WTC11 (cell line): ENCODE measurements around the gene SELPLG. TPM values are rescaled to one million over a fixed set of nuclear protein-coding genes. Genes with fewer than 3 reads are reported as not detected.

ENCODE experiments used
- ATAC-seq: fragments of 200-7000 bp; cut with Tn5 transposase; 2 replicates; pipeline ENCODE4 v1.10.0; 2021; ENCODE audit warnings: mild to moderate bottlenecking, moderate library complexity
- CTCF ChIA-PET: fragments of 300-600 bp; sonication (Branson Sonifier 250); formaldehyde crosslinking; loops from one replicate; lab custom pipeline; 2021; ENCODE audit warnings: antibody characterized with exemption; lab: Charles Lee
- POLR2A ChIA-PET: fragments of 350-600 bp; sonication (Branson Sonifier 250); formaldehyde crosslinking; loops from one replicate; lab custom pipeline; 2021; ENCODE audit warnings: antibody characterized with exemption; lab: Charles Lee
- DNase-seq: peaks from one replicate; pipeline ENCODE4 v3.0.0; 2021; ENCODE audit warnings: low spot score
- H3K27ac Mint-ChIP-seq: 2 replicates; pipeline ENCODE4 v1.8.0; 2021; ENCODE audit warnings: mixed read lengths
- H3K27me3 Mint-ChIP-seq: 2 replicates; pipeline ENCODE4 v1.8.0; 2021; ENCODE audit warnings: low read depth, mild to moderate bottlenecking, moderate library complexity, mixed read lengths
- H3K36me3 Mint-ChIP-seq: 2 replicates; pipeline ENCODE4 v1.8.0; 2021; ENCODE audit warnings: mixed read lengths
- H3K4me1 Mint-ChIP-seq: 2 replicates; pipeline ENCODE4 v1.8.0; 2022; ENCODE audit warnings: mixed read lengths
- H3K4me3 Mint-ChIP-seq: 2 replicates; pipeline ENCODE4 v1.8.0; 2021; ENCODE audit warnings: mild to moderate bottlenecking, moderate library complexity, mixed read lengths
- H3K9me3 Mint-ChIP-seq: 2 replicates; pipeline ENCODE4 v1.8.0; 2021; ENCODE audit warnings: mixed read lengths
- E2F4 ChIP-seq: sonication (generic); formaldehyde crosslinking; IDR thresholded peaks from 2 replicates; pipeline ENCODE4 v1.8.1; 2022; ENCODE audit warnings: low read depth, mild to moderate bottlenecking, moderate library complexity, missing genetic modification reagents, borderline replicate concordance
- E2F5 ChIP-seq: sonication (generic); formaldehyde crosslinking; IDR thresholded peaks from 2 replicates; pipeline ENCODE4 v1.8.1; 2022; ENCODE audit warnings: mild to moderate bottlenecking, moderate library complexity, missing genetic modification reagents
- EMX1 ChIP-seq: fragments of 250-450 bp; sonication (Bioruptor Pico); IDR thresholded peaks from 2 replicates; pipeline ENCODE4 v1.8.0; 2021; ENCODE audit warnings: mild to moderate bottlenecking
- ETV6 ChIP-seq: sonication (generic); formaldehyde crosslinking; IDR thresholded peaks from 2 replicates; pipeline ENCODE4 v1.8.1; 2022; ENCODE audit warnings: mild to moderate bottlenecking, missing genetic modification reagents
- HMGA2 ChIP-seq: fragments of 250-450 bp; sonication (Bioruptor Pico); IDR thresholded peaks from 2 replicates; pipeline ENCODE4 v1.4.0; 2021; ENCODE audit warnings: mild to moderate bottlenecking, moderate library complexity
- MLX ChIP-seq: sonication (generic); formaldehyde crosslinking; IDR thresholded peaks from 2 replicates; pipeline ENCODE4 v1.8.1; 2023; ENCODE audit warnings: mild to moderate bottlenecking, missing genetic modification reagents, moderate library complexity
- NFATC4 ChIP-seq: fragments of 250-450 bp; sonication (Bioruptor Pico); IDR thresholded peaks from 2 replicates; pipeline ENCODE4 v1.9.0; 2021; ENCODE audit warnings: mild to moderate bottlenecking
- NR3C1 ChIP-seq: sonication (generic); formaldehyde crosslinking; conservative IDR thresholded peaks from 2 replicates; pipeline ENCODE4 v1.8.1; 2023; ENCODE audit warnings: low read depth, mild to moderate bottlenecking, missing genetic modification reagents
- OVOL2 ChIP-seq: fragments of 250-450 bp; sonication (Bioruptor Pico); IDR thresholded peaks from 2 replicates; pipeline ENCODE4 v1.9.0; 2021; ENCODE audit warnings: mild to moderate bottlenecking, borderline replicate concordance
- PRDM15 ChIP-seq: sonication (generic); formaldehyde crosslinking; IDR thresholded peaks from 2 replicates; pipeline ENCODE4 v1.8.0; 2022; ENCODE audit warnings: missing genetic modification reagents
- RELA ChIP-seq: sonication (generic); formaldehyde crosslinking; IDR thresholded peaks from 2 replicates; pipeline ENCODE4 v1.8.1; 2022; ENCODE audit warnings: missing genetic modification reagents, mild to moderate bottlenecking, borderline replicate concordance
- SMAD4 ChIP-seq: sonication (generic); formaldehyde crosslinking; IDR thresholded peaks from 2 replicates; pipeline ENCODE4 v1.8.0; 2022; ENCODE audit warnings: mild to moderate bottlenecking, missing genetic modification reagents
- SOX15 ChIP-seq: fragments of 250-450 bp; sonication (Bioruptor Pico); IDR thresholded peaks from 2 replicates; pipeline ENCODE4 v1.9.0; 2021; ENCODE audit warnings: mild to moderate bottlenecking
- TEAD1 ChIP-seq: sonication (generic); formaldehyde crosslinking; IDR thresholded peaks from 2 replicates; pipeline ENCODE4 v1.8.0; 2022; ENCODE audit warnings: mild to moderate bottlenecking, missing genetic modification reagents
- USF2 ChIP-seq: sonication (generic); formaldehyde crosslinking; IDR thresholded peaks from 2 replicates; pipeline ENCODE4 v1.8.1; 2023; ENCODE audit warnings: mild to moderate bottlenecking, missing genetic modification reagents, moderate library complexity
- ZBTB43 ChIP-seq: sonication (generic); formaldehyde crosslinking; IDR thresholded peaks from 2 replicates; pipeline ENCODE4 v1.8.1; 2023; ENCODE audit warnings: mild to moderate bottlenecking, missing genetic modification reagents
- ZNF121 ChIP-seq: sonication (generic); formaldehyde crosslinking; IDR thresholded peaks from 2 replicates; pipeline ENCODE4 v1.8.0; 2023; ENCODE audit warnings: missing genetic modification reagents
- ZNF281 ChIP-seq: sonication (generic); formaldehyde crosslinking; IDR thresholded peaks from 2 replicates; pipeline ENCODE4 v1.8.0; 2023; ENCODE audit warnings: mild to moderate bottlenecking, missing genetic modification reagents
- ZNF425 ChIP-seq: fragments of 250-450 bp; sonication (Bioruptor Pico); conservative IDR thresholded peaks from 2 replicates; pipeline ENCODE4 v1.9.0; 2021; ENCODE audit warnings: mild to moderate bottlenecking
- total RNA-seq: library from RNA; stranded (reverse); gene quantifications from 3 replicates; pipeline ENCODE4 v1.2.3, GENCODE V29; 2021

The SELPLG gene
- total RNA-seq, 1 experiment from 2014 or later, result 0.46 TPM

GRCh38 chr12:108578264-108578663, 55.4 kb downstream of the SELPLG start (continued):
- TF ChIP-seq ZNF281 (CRISPR knock-in tag) (no peak), E2F5 (CRISPR knock-in tag) (no peak), USF2 (no peak), E2F4 (CRISPR knock-in tag) (no peak), SOX15 (CRISPR knock-in tag) (no peak)

GRCh38 chr12:108577458-108577857, 56.2 kb downstream of the SELPLG start:
- no peak overlapping the region for H3K4me3 Mint-ChIP-seq
- H3K36me3 Mint-ChIP-seq, result no peaks in the 10 kb centered on the region
- DNase-seq (no peak), ATAC-seq (no peak)
- H3K27ac Mint-ChIP-seq, result no peak overlapping the region
- ChIA-PET POLR2A (no interaction called here), CTCF (interaction anchor here (1.3 kb wide), 1 partner anchor 12 kb away, joined by 3 read pairs; no protein-coding TSS in a partner anchor)
- no peaks in the 10 kb centered on the region for H3K4me1 Mint-ChIP-seq
- H3K9me3 Mint-ChIP-seq, result peaks cover 23% of the 10 kb centered on the region
- H3K27me3 Mint-ChIP-seq, result no peaks in the 10 kb centered on the region
- no peak for TF ChIP-seq MLX
- no peak for TF ChIP-seq SMAD4 (CRISPR knock-in tag)
- no peak for TF ChIP-seq TEAD1 (CRISPR knock-in tag)
- no peak for TF ChIP-seq ZBTB43 (CRISPR knock-in tag)
- TF ChIP-seq ZNF121 (CRISPR knock-in tag), result no peak
- TF ChIP-seq RELA (CRISPR knock-in tag), result no peak
- no peak for TF ChIP-seq ETV6 (CRISPR knock-in tag)
- no peak for TF ChIP-seq OVOL2 (CRISPR knock-in tag)
- TF ChIP-seq ZNF281 (CRISPR knock-in tag), result no peak
- no peak for TF ChIP-seq ZNF425 (CRISPR knock-in tag)
- TF ChIP-seq HMGA2 (CRISPR knock-in tag), result no peak
- no peak for TF ChIP-seq NFATC4 (CRISPR knock-in tag)
- TF ChIP-seq NR3C1, result no peak
- TF ChIP-seq EMX1 (CRISPR knock-in tag), result no peak
- no peak for TF ChIP-seq PRDM15 (CRISPR knock-in tag)
